Endothelial cell of umbilical vein (primary cell): ENCODE measurements around the gene SH3PXD2A. TPM values are rescaled to one million over a fixed set of nuclear protein-coding genes. Genes with fewer than 3 reads are reported as not detected.

Experiments
- BruUV-seq: library from RNA; stranded (reverse); fragments of 400-500 nt; replicated peaks from 2 replicates; lab custom pipeline; 2021; lab: Mats Ljungman, UMichigan
- CTCF ChIA-PET: fragments of 300-600, 350-600 bp; sonication (Branson Sonifier 250); formaldehyde crosslinking; loops from one replicate; lab custom pipeline; 2021; ENCODE audit warnings: antibody characterized with exemption, inconsistent platforms; lab: Charles Lee
- POLR2A ChIA-PET: fragments of 300-600, 350-600 bp; sonication (Branson Sonifier 250); formaldehyde crosslinking; loops from one replicate; lab custom pipeline; 2021; ENCODE audit warnings: antibody characterized with exemption, inconsistent platforms; lab: Charles Lee
- DNase-seq: peaks from one replicate; pipeline ENCODE4 v3.0.0-alpha.2; 2011; ENCODE audit warnings: low read depth, low spot score
- FAIRE-seq: peaks from 2 replicates; lab custom pipeline; 2011; peaks lifted over from hg19 to GRCh38; lab: Jason Lieb, UNC
- H2AFZ ChIP-seq: 2 replicates; pipeline ENCODE4 v1.6.0; 2012; ENCODE audit warnings: low read depth, low read length, control low read depth, inconsistent platforms
- H3K27ac ChIP-seq: 2 replicates; pipeline ENCODE4 v1.5.1; 2011; ENCODE audit warnings: low read depth, mild to moderate bottlenecking, control low read depth, low read length, moderate library complexity; ENCODE audit not compliant: insufficient read depth
- H3K27me3 ChIP-seq, 2 experiments: 2 replicates each; pipeline versions ENCODE4 v1.6.0 to v1.6.1; 2011; ENCODE audit warnings: low read length in 2 of 2, mixed read lengths in 1 of 2; ENCODE audit not compliant: control insufficient read depth in 2 of 2, insufficient read depth in 2 of 2
- H3K36me3 ChIP-seq, 2 experiments: 2 replicates in 1 of 2; 3 replicates in 1 of 2; pipeline ENCODE4 v1.5.1; 2011; ENCODE audit warnings: low read length in 2 of 2, mild to moderate bottlenecking in 1 of 2, moderate library complexity in 1 of 2; ENCODE audit not compliant: control insufficient read depth in 2 of 2, insufficient read depth in 2 of 2; ENCODE audit errors: extremely low read depth in 1 of 2
- H3K4me1 ChIP-seq: 3 replicates; pipeline ENCODE4 v1.5.1; 2011; ENCODE audit warnings: mild to moderate bottlenecking, low read length; ENCODE audit not compliant: control insufficient read depth, insufficient read depth; ENCODE audit errors: extremely low read depth
- H3K4me2 ChIP-seq: 2 replicates; pipeline ENCODE4 v1.6.1; 2011; ENCODE audit warnings: low read length, control low read depth, mixed read lengths; ENCODE audit not compliant: insufficient read depth
- H3K4me3 ChIP-seq, 3 experiments: fragments of 200-600 bp in 1 of 3; sonication (generic), shearing (Covaris generic) in 1 of 3; replicated peaks in 1 of 3; 2 replicates each; pipeline ENCODE4 v1.5.1; 2011 to 2016; ENCODE audit warnings: control low read depth in 3 of 3, low read length in 3 of 3, mild to moderate bottlenecking in 2 of 3, inconsistent platforms in 1 of 3, low read depth in 1 of 3, moderate library complexity in 1 of 3; ENCODE audit not compliant: insufficient read depth in 1 of 3
- H3K79me2 ChIP-seq: 2 replicates; pipeline ENCODE4 v1.6.0; 2012; ENCODE audit warnings: low read length, inconsistent platforms; ENCODE audit not compliant: control insufficient read depth, insufficient read depth
- H3K9ac ChIP-seq: replicated peaks from 2 replicates; pipeline ENCODE3; 2011; ENCODE audit warnings: low read length, control low read depth; ENCODE audit not compliant: insufficient read depth; ENCODE audit errors: extremely low read depth
- H3K9me1 ChIP-seq: replicated peaks from 3 replicates; pipeline ENCODE4 v1.6.0; 2011; ENCODE audit warnings: mild to moderate bottlenecking, low read length; ENCODE audit not compliant: control insufficient read depth, insufficient read depth; ENCODE audit errors: extremely low read depth
- H3K9me3 ChIP-seq: replicated peaks from 2 replicates; pipeline ENCODE4 v1.5.1; 2012; ENCODE audit warnings: low read length, inconsistent platforms; ENCODE audit not compliant: control insufficient read depth, insufficient read depth
- H4K20me1 ChIP-seq: replicated peaks from 2 replicates; pipeline ENCODE3; 2011; ENCODE audit warnings: mild to moderate bottlenecking, low read length; ENCODE audit not compliant: control insufficient read depth, insufficient read depth; ENCODE audit errors: extremely low read depth
- EZH2 ChIP-seq: IDR thresholded peaks from 2 replicates; pipeline ENCODE4 v1.6.1; 2012; ENCODE audit warnings: borderline replicate concordance, low read depth, mild to moderate bottlenecking, moderate library complexity, low read length, inconsistent platforms; ENCODE audit not compliant: severe bottlenecking
- FOS ChIP-seq: IDR thresholded peaks from 2 replicates; pipeline ENCODE4 v1.6.1; 2011; ENCODE audit warnings: mild to moderate bottlenecking, low read length, moderate library complexity, borderline replicate concordance; ENCODE audit not compliant: insufficient read depth
- JUN ChIP-seq: IDR thresholded peaks from 2 replicates; pipeline ENCODE4 v1.6.1; 2011; ENCODE audit warnings: borderline replicate concordance, low read depth; ENCODE audit not compliant: insufficient read length, insufficient read depth
- MYC ChIP-seq: IDR thresholded peaks from one replicate; pipeline ENCODE4 v1.6.1; 2011; ENCODE audit warnings: mild to moderate bottlenecking, low read depth, low read length
- POLR2A ChIP-seq: IDR thresholded peaks from 2 replicates; pipeline ENCODE4 v1.6.1; 2012; ENCODE audit warnings: low read depth, mild to moderate bottlenecking, control low read depth, low read length
- POLR2AphosphoS5 ChIP-seq: IDR thresholded peaks from 2 replicates; pipeline ENCODE4 v1.6.1; 2012; ENCODE audit warnings: low read depth, mild to moderate bottlenecking, control low read depth, low read length, moderate library complexity; ENCODE audit not compliant: insufficient read depth
- dilution Hi-C: fragments of 300-500 bp; cut with MboI; formaldehyde crosslinking; loops from one replicate; pipeline ENCODE4 v1.15.0; 2019; ENCODE audit warnings: low sequenced_read_pairs; ENCODE audit not compliant: extremely low pct_ligation_motif_present
- intact Hi-C: fragments of 100-400 bp; cut with micrococcal nuclease; formaldehyde crosslinking; loops from one replicate; pipeline ENCODE4 v1.10.0; 2022
- polyA plus RNA-seq, 4 experiments: library from polyadenylated mRNA; depleted of rRNA in 3 of 4; stranded (reverse) in 3 of 4; unstranded in 1 of 4; fragments of >200 nt; gene quantifications; 2 replicates each; pipeline versions ENCODE4 v1.2.1 to v1.2.3, GENCODE V29; 2011 to 2012; ENCODE audit warnings: missing spikeins in 1 of 4
- total RNA-seq: library from RNA; stranded (reverse); gene quantifications from 2 replicates; pipeline ENCODE4 v1.2.3, GENCODE V29; 2021
- TF ChIP-seq, protein P1 (sequence below): IDR thresholded peaks from 2 replicates; pipeline ENCODE4 v1.6.1; 2011; ENCODE audit not compliant: insufficient read depth, insufficient read length
- TF ChIP-seq, protein P2 (sequence below), 2 donors: IDR thresholded peaks; 1 replicate in 1 of 2; 2 replicates in 1 of 2; pipeline ENCODE4 v1.5.1; 2011; ENCODE audit warnings: low read length in 2 of 2, mild to moderate bottlenecking in 2 of 2, moderate library complexity in 2 of 2, control low read depth in 1 of 2, inconsistent platforms in 1 of 2, low read depth in 1 of 2; ENCODE audit not compliant: insufficient read depth in 1 of 2; ENCODE audit errors: extremely low read depth in 1 of 2

Gene SH3PXD2A
- total and polyA plus RNA-seq, 2 donors (not counting 3 experiments of a cell fraction or from before 2014, with no cell fraction given), result 1.4 to 5.1 TPM

DNA sequence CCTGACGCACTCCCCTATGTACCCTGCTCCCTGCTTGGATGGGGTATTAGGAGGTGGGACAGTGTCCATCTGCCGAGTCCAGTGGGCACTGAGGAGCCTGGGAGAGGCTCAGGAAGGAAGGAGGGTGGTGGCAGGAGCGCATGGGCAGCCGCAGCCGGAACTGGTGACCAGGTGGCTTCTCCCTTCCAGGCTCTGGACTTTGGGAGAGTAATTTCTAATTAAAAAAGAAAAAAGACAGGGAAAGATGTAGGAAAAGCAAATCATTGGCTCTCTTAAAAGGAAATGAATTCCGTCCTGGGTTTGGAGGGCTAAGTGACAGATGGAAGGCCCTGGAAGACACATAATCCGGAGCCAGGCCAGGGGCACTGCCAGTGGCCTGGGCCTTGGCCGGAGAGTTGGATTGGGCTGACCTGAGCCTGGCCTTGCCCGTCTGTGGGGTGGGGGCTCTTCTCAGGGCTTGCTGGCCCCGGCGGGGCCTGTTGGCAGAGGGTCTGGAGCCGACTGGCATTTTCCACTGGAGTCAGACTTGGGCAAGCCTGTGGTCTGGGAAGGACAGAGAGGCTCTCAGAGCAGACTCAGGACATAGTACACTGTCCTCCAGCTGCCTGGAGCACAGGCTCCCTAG is 298.9 kb downstream of the SH3PXD2A start:
- intact Hi-C loops, result no loop called here
- Histone ChIP-seq H3K79me2 (no peaks in the 10 kb centered on the region), H3K27me3 (peaks cover 19 to 25% of the 10 kb centered on the region in 2 experiments), H3K9ac (no peak overlapping the region), H3K36me3 (no peaks in the 10 kb centered on the region), H3K4me1 (no peaks in the 10 kb centered on the region), H4K20me1 (no peaks in the 10 kb centered on the region), H3K4me3 (no peak overlapping the region), H3K9me1 (no peaks in the 10 kb centered on the region), H3K27ac (no peak overlapping the region), H3K9me3 (no peaks in the 10 kb centered on the region), H3K4me2 (no peak overlapping the region), H2AFZ (no peak overlapping the region)
- TF ChIP-seq FOS, result no peak
- no peak for TF ChIP-seq POLR2A
- no peak for TF ChIP-seq JUN
- TF ChIP-seq, protein P1, sequence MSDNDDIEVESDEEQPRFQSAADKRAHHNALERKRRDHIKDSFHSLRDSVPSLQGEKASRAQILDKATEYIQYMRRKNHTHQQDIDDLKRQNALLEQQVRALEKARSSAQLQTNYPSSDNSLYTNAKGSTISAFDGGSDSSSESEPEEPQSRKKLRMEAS, result no peak
- no peak for TF ChIP-seq MYC
- TF ChIP-seq POLR2AphosphoS5, result no peak
- no peak for TF ChIP-seq EZH2
- TF ChIP-seq, protein P2, sequence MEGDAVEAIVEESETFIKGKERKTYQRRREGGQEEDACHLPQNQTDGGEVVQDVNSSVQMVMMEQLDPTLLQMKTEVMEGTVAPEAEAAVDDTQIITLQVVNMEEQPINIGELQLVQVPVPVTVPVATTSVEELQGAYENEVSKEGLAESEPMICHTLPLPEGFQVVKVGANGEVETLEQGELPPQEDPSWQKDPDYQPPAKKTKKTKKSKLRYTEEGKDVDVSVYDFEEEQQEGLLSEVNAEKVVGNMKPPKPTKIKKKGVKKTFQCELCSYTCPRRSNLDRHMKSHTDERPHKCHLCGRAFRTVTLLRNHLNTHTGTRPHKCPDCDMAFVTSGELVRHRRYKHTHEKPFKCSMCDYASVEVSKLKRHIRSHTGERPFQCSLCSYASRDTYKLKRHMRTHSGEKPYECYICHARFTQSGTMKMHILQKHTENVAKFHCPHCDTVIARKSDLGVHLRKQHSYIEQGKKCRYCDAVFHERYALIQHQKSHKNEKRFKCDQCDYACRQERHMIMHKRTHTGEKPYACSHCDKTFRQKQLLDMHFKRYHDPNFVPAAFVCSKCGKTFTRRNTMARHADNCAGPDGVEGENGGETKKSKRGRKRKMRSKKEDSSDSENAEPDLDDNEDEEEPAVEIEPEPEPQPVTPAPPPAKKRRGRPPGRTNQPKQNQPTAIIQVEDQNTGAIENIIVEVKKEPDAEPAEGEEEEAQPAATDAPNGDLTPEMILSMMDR (IDR thresholded peaks at IDR 0.05; ENCODE audit: extremely low read depth in 1 of 2, insufficient read depth in 1 of 2, low read depth in 1 of 2, low read length in 2 of 2), result no peak
- dilution Hi-C loops, result no loop called here
- BruUV-seq, result no TSS peak
- no peak for FAIRE-seq
- ChIA-PET CTCF (interaction anchor here (1.7 kb wide), 1 partner anchor 10 kb away, joined by 6 read pairs; no protein-coding TSS in a partner anchor), POLR2A (no interaction called here)
- DNase-seq, result no peak
